SH-SY5Y (cell line): ENCODE data around the gene FOXF1.

Experiments used
- GATA2 ChIP-seq: IDR thresholded peaks from 2 replicates; pipeline ENCODE4 v1.6.1; 2011; ENCODE audit warnings: mild to moderate bottlenecking, low read depth, low read length
- GATA3 ChIP-seq: IDR thresholded peaks from 2 replicates; pipeline ENCODE4 v1.6.1; 2011; ENCODE audit warnings: low read depth, mild to moderate bottlenecking, low read length, moderate library complexity

- no peak for TF ChIP-seq GATA2
- no peak for TF ChIP-seq GATA3
Measured at GRCh38 chr16:86514481-86515376, 4.4 kb downstream of the FOXF1 start.
